Measurements from ENCODE around the gene TMEM126A. TPM values are rescaled to one million over a fixed set of nuclear protein-coding genes. Genes with fewer than 3 reads are reported as not detected.
"Not testable (repeated sequence)": the region's sequence is repeated elsewhere in the genome, so short reads cannot be mapped to it uniquely, and the experiment has no call there.

TMEM126A gene
- total and polyA plus RNA-seq, 4 donors = 30.7 to 49.0 (median 42.2) TPM

- Histone ChIP-seq H3K27me3 (ENCODE audit: control insufficient read depth, insufficient read depth, low read length) (no peaks in the 10 kb centered on the region), H3K9me3 (ENCODE audit: control insufficient read depth, insufficient read depth, low read length) (no peaks in the 10 kb centered on the region), H3K4me1 (ENCODE audit: control insufficient read depth, insufficient read depth, low read length) (peaks cover 5% of the 10 kb centered on the region), H3K27ac (ENCODE audit: low read depth, low read length) (no peak overlapping the region), H3K36me3 (ENCODE audit: control insufficient read depth, insufficient read depth, low read length) (no peaks in the 10 kb centered on the region), H3K4me3 (ENCODE audit: low read depth, low read length) (no peak overlapping the region)
- no peak for DNase-seq (ENCODE audit: low read depth in 4 of 6, low spot score in 6 of 6)
- WGBS (ENCODE audit: insufficient coverage) = 75% methylated on average over 1 of the region's 3 CpGs
These were observed 5.2 kb downstream of the TMEM126A start for GRCh38 chr11:85652786-85653447.

- H3K36me3 ChIP-seq (ENCODE audit: control insufficient read depth, insufficient read depth, low read length); H3K9me3 ChIP-seq (ENCODE audit: control insufficient read depth, insufficient read depth, low read length); H3K4me1 ChIP-seq (ENCODE audit: control insufficient read depth, insufficient read depth, low read length); DNase-seq (ENCODE audit: low read depth in 4 of 6, low spot score in 6 of 6); H3K4me3 ChIP-seq (ENCODE audit: low read depth, low read length); H3K27me3 ChIP-seq (ENCODE audit: control insufficient read depth, insufficient read depth, low read length); H3K27ac ChIP-seq (ENCODE audit: low read depth, low read length): not testable (repeated sequence)
- WGBS (ENCODE audit: insufficient coverage) = no CpG with 5 or more reads among the region's 4 CpGs
These were observed 6.6 kb downstream of the TMEM126A start for GRCh38 chr11:85654343-85654742.

GRCh38 chr11:85656777-85657176, 9.0 kb downstream of the TMEM126A start:
- Histone ChIP-seq H3K9me3 (ENCODE audit: control insufficient read depth, insufficient read depth, low read length) (no peaks in the 10 kb centered on the region), H3K36me3 (ENCODE audit: control insufficient read depth, insufficient read depth, low read length) (no peaks in the 10 kb centered on the region), H3K27me3 (ENCODE audit: control insufficient read depth, insufficient read depth, low read length) (no peaks in the 10 kb centered on the region), H3K4me1 (ENCODE audit: control insufficient read depth, insufficient read depth, low read length) (no peaks in the 10 kb centered on the region), H3K27ac (ENCODE audit: low read depth, low read length) (no peak overlapping the region), H3K4me3 (ENCODE audit: low read depth, low read length) (no peak overlapping the region)
- WGBS (ENCODE audit: insufficient coverage) = no CpG with 5 or more reads among the region's 1 CpG
- no peak for DNase-seq (ENCODE audit: low read depth in 4 of 6, low spot score in 6 of 6)

GRCh38 chr11:85658180-85658579, 10.4 kb downstream of the TMEM126A start:
- DNase-seq (ENCODE audit: low read depth in 4 of 6, low spot score in 6 of 6) = no peak
- H3K27ac ChIP-seq (ENCODE audit: low read depth, low read length) = no peak overlapping the region
- no CpG with 5 or more reads among the region's 1 CpG for WGBS (ENCODE audit: insufficient coverage)
- H3K36me3 ChIP-seq (ENCODE audit: control insufficient read depth, insufficient read depth, low read length) = no peaks in the 10 kb centered on the region
- H3K9me3 ChIP-seq (ENCODE audit: control insufficient read depth, insufficient read depth, low read length) = no peaks in the 10 kb centered on the region
- no peak overlapping the region for H3K4me3 ChIP-seq (ENCODE audit: low read depth, low read length)
- H3K4me1 ChIP-seq (ENCODE audit: control insufficient read depth, insufficient read depth, low read length) = no peaks in the 10 kb centered on the region
- H3K27me3 ChIP-seq (ENCODE audit: control insufficient read depth, insufficient read depth, low read length) = no peaks in the 10 kb centered on the region

GRCh38 chr11:85661972-85662664, 14.4 kb downstream of the TMEM126A start:
- Histone ChIP-seq H3K36me3 (ENCODE audit: control insufficient read depth, insufficient read depth, low read length) (no peaks in the 10 kb centered on the region), H3K4me1 (ENCODE audit: control insufficient read depth, insufficient read depth, low read length) (no peaks in the 10 kb centered on the region), H3K27ac (ENCODE audit: low read depth, low read length) (no peak overlapping the region), H3K4me3 (ENCODE audit: low read depth, low read length) (peak overlapping the region; percentile 96), H3K9me3 (ENCODE audit: control insufficient read depth, insufficient read depth, low read length) (no peaks in the 10 kb centered on the region), H3K27me3 (ENCODE audit: control insufficient read depth, insufficient read depth, low read length) (no peaks in the 10 kb centered on the region)
- DNase-seq (ENCODE audit: low read depth in 4 of 6, low spot score in 6 of 6) = peak in 1 of 6 donors; percentile 7
- no CpG with 5 or more reads among the region's 4 CpGs for WGBS (ENCODE audit: insufficient coverage)

GRCh38 chr11:85663080-85663752, 15.4 kb downstream of the TMEM126A start:
- DNase-seq (ENCODE audit: low read depth in 4 of 6, low spot score in 6 of 6) = peak in 2 of 6 donors; percentile 38 to 41

GRCh38 chr11:85663753-85664614, 16.2 kb downstream of the TMEM126A start:
- Histone ChIP-seq H3K9me3 (ENCODE audit: control insufficient read depth, insufficient read depth, low read length) (no peaks in the 10 kb centered on the region), H3K4me1 (ENCODE audit: control insufficient read depth, insufficient read depth, low read length) (no peaks in the 10 kb centered on the region), H3K27me3 (ENCODE audit: control insufficient read depth, insufficient read depth, low read length) (no peaks in the 10 kb centered on the region), H3K4me3 (ENCODE audit: low read depth, low read length) (peak overlapping the region; percentile 96), H3K27ac (ENCODE audit: low read depth, low read length) (peak overlapping the region; percentile 100), H3K36me3 (ENCODE audit: control insufficient read depth, insufficient read depth, low read length) (no peaks in the 10 kb centered on the region)
- under 1% methylated on average over 71 of the region's 73 CpGs for WGBS (ENCODE audit: insufficient coverage)
- DNase-seq (ENCODE audit: low read depth in 4 of 6, low spot score in 6 of 6) = peak in 4 of 6 donors; percentile 58 to 92 (median 81)

More at GRCh38 chr11:85663080-85663752, 15.4 kb downstream of the TMEM126A start:
- Histone ChIP-seq H3K27ac (ENCODE audit: low read depth, low read length) (peak overlapping the region; percentile 100), H3K36me3 (ENCODE audit: control insufficient read depth, insufficient read depth, low read length) (no peaks in the 10 kb centered on the region), H3K4me1 (ENCODE audit: control insufficient read depth, insufficient read depth, low read length) (no peaks in the 10 kb centered on the region), H3K4me3 (ENCODE audit: low read depth, low read length) (peak overlapping the region; percentile 96), H3K27me3 (ENCODE audit: control insufficient read depth, insufficient read depth, low read length) (no peaks in the 10 kb centered on the region), H3K9me3 (ENCODE audit: control insufficient read depth, insufficient read depth, low read length) (no peaks in the 10 kb centered on the region)
- 6% methylated on average over 4 of the region's 10 CpGs for WGBS (ENCODE audit: insufficient coverage)

- H3K4me3 ChIP-seq (ENCODE audit: low read depth, low read length) = peak within 1 kb of the TSS; percentile 96
- under 1% methylated on average over 56 of the region's 67 CpGs for WGBS (ENCODE audit: insufficient coverage)
- H3K9me3 ChIP-seq (ENCODE audit: control insufficient read depth, insufficient read depth, low read length) = no peaks in the 10 kb centered on the region
- no peaks in the 10 kb centered on the region for H3K4me1 ChIP-seq (ENCODE audit: control insufficient read depth, insufficient read depth, low read length)
- H3K36me3 ChIP-seq (ENCODE audit: control insufficient read depth, insufficient read depth, low read length) = no peaks in the 10 kb centered on the region
- DNase-seq (ENCODE audit: low read depth in 4 of 6, low spot score in 6 of 6) = peak; percentile 91 to 99 (median 92)
- H3K27ac ChIP-seq (ENCODE audit: low read depth, low read length) = peak within 1 kb of the TSS; percentile 100
- H3K27me3 ChIP-seq (ENCODE audit: control insufficient read depth, insufficient read depth, low read length) = no peaks in the 10 kb centered on the region
These were observed 17.1 kb downstream of the TMEM126A start, which contains the start of gene CREBZF for GRCh38 chr11:85664615-85665481. TSS of gene CREBZF (minus strand) at chr11:85665129. CDS start at chr11:85664875, 254 bp downstream.

Measured in spinal cord (tissue), 10 donors.